ENCODE results near the gene LARGE1.

DNA sequence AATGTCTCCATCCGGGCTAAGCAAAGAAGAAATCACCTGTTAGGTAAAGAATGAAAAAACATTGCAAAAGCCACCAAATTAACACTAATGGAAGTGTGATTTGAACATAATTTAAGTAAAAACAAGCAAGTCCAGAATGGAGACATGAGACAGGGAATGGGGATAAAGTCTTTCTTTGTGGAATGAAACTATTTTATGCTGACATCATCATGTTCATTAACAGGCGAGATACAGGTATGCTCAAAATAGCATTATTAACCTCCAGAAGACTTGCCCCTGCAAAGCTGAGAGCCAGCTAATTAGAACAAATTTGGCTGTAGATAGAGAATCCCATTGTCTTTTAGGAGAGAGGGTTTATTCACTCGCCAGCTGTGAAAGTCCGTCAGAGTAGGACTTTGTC lies 4.9 kb upstream of the LARGE1 start:
- TF ChIP-seq, protein P1, sequence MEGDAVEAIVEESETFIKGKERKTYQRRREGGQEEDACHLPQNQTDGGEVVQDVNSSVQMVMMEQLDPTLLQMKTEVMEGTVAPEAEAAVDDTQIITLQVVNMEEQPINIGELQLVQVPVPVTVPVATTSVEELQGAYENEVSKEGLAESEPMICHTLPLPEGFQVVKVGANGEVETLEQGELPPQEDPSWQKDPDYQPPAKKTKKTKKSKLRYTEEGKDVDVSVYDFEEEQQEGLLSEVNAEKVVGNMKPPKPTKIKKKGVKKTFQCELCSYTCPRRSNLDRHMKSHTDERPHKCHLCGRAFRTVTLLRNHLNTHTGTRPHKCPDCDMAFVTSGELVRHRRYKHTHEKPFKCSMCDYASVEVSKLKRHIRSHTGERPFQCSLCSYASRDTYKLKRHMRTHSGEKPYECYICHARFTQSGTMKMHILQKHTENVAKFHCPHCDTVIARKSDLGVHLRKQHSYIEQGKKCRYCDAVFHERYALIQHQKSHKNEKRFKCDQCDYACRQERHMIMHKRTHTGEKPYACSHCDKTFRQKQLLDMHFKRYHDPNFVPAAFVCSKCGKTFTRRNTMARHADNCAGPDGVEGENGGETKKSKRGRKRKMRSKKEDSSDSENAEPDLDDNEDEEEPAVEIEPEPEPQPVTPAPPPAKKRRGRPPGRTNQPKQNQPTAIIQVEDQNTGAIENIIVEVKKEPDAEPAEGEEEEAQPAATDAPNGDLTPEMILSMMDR (IDR thresholded peaks at IDR 0.05): no peak
- TF ChIP-seq POLR2A (IDR thresholded peaks at IDR 0.05): no peak

Measured in tibial nerve (tissue), 3 donors.